IMR-90 (cell line): ENCODE results near the gene CIROP.

Experiments used
- CEBPB ChIP-seq: IDR thresholded peaks from 2 replicates; pipeline ENCODE4 v1.6.1; 2012; ENCODE audit warnings: low read depth, low read length, improper control_type of control experiment
- POLR2A ChIP-seq: IDR thresholded peaks from 2 replicates; pipeline ENCODE4 v1.6.1; 2012; ENCODE audit warnings: mild to moderate bottlenecking, low read depth, low read length
- TF ChIP-seq, protein P1 (sequence below): conservative IDR thresholded peaks from 2 replicates; pipeline ENCODE4 v1.5.1; 2012; ENCODE audit warnings: mild to moderate bottlenecking, low read depth, low read length, improper control_type of control experiment
- TF ChIP-seq, protein P2 (sequence below): fragments of 150-350 bp; IDR thresholded peaks from 2 replicates; pipeline ENCODE4 v1.6.1; 2017; ENCODE audit warnings: mild to moderate bottlenecking, antibody characterized with exemption, low read length, low read depth

DNA sequence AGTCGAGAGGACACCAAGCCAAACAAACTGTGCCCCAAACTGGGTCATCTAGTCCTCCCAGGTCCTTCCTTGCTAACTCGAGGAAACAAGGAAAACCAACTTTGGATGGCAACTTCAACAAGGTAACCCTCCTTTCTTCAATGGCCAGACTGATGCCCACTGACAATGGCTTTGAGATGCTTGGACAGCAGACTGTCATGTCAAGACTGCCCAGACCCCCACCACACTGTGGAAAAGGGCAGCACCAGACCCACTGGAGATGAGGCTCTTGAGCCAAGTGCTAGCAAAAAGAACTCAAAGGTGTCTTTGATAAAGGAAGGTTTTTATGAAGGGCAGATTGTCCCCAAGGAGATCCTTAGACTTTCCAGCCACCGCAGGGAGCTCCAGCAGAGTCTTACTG lies 38.4 kb downstream of the CIROP start:
- TF ChIP-seq, protein P1, sequence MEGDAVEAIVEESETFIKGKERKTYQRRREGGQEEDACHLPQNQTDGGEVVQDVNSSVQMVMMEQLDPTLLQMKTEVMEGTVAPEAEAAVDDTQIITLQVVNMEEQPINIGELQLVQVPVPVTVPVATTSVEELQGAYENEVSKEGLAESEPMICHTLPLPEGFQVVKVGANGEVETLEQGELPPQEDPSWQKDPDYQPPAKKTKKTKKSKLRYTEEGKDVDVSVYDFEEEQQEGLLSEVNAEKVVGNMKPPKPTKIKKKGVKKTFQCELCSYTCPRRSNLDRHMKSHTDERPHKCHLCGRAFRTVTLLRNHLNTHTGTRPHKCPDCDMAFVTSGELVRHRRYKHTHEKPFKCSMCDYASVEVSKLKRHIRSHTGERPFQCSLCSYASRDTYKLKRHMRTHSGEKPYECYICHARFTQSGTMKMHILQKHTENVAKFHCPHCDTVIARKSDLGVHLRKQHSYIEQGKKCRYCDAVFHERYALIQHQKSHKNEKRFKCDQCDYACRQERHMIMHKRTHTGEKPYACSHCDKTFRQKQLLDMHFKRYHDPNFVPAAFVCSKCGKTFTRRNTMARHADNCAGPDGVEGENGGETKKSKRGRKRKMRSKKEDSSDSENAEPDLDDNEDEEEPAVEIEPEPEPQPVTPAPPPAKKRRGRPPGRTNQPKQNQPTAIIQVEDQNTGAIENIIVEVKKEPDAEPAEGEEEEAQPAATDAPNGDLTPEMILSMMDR = no peak
- TF ChIP-seq POLR2A (no peak), CEBPB (no peak)
- TF ChIP-seq, protein P2, sequence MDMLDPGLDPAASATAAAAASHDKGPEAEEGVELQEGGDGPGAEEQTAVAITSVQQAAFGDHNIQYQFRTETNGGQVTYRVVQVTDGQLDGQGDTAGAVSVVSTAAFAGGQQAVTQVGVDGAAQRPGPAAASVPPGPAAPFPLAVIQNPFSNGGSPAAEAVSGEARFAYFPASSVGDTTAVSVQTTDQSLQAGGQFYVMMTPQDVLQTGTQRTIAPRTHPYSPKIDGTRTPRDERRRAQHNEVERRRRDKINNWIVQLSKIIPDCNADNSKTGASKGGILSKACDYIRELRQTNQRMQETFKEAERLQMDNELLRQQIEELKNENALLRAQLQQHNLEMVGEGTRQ = no peak
